Measurements from ENCODE around the gene TARBP1.

Gene TARBP1

GRCh38 chr1:234499943-234500245 lies 20.9 kb upstream of the TARBP1 start:
- Histone ChIP-seq H3K27me3 (ENCODE audit: insufficient read depth, low read length) (no peaks in the 10 kb centered on the region), H3K4me1 (ENCODE audit: insufficient read depth, low read length, severe bottlenecking) (peaks cover 30% of the 10 kb centered on the region), H3K4me2 (ENCODE audit: low read length) (peak overlapping the region; percentile 5), H3K9ac (ENCODE audit: low read length) (no peak overlapping the region), H3K36me3 (ENCODE audit: insufficient read depth, low read length) (no peaks in the 10 kb centered on the region), H3K9me2 (ENCODE audit: low read depth, low read length) (no peaks in the 10 kb centered on the region), H3K79me2 (ENCODE audit: insufficient read depth, low read length) (no peaks in the 10 kb centered on the region), H4K20me1 (ENCODE audit: insufficient read depth, low read length) (no peaks in the 10 kb centered on the region), H3K27ac (ENCODE audit: low read depth, low read length, poor library complexity, severe bottlenecking) (no peak overlapping the region), H3F3A (ENCODE audit: insufficient read depth, low read length) (no peaks in the 10 kb centered on the region), H3K9me3 (ENCODE audit: low read length) (no peaks in the 10 kb centered on the region), H2AFZ (ENCODE audit: low read length) (no peak overlapping the region), H3K4me3 (ENCODE audit: low read depth, low read length, poor library complexity, severe bottlenecking) (no peak overlapping the region)
- TF ChIP-seq EZH2 (IDR thresholded peaks at IDR 0.05; ENCODE audit: borderline replicate concordance, low read length) (no peak), CTCF (IDR thresholded peaks at IDR 0.05; ENCODE audit: low read length) (no peak)

GRCh38 chr1:234499119-234499942 lies 20.4 kb upstream of the TARBP1 start:
- no peaks in the 10 kb centered on the region for H3F3A ChIP-seq (ENCODE audit: insufficient read depth, low read length)
- no peaks in the 10 kb centered on the region for H3K27me3 ChIP-seq (ENCODE audit: insufficient read depth, low read length)
- TF ChIP-seq EZH2 (IDR thresholded peaks at IDR 0.05; ENCODE audit: borderline replicate concordance, low read length) (no peak), CTCF (IDR thresholded peaks at IDR 0.05; ENCODE audit: low read length) (peak; percentile 94)
- peak overlapping the region; percentile 44 for H3K9ac ChIP-seq (ENCODE audit: low read length)
- no peak overlapping the region for H3K4me3 ChIP-seq (ENCODE audit: low read depth, low read length, poor library complexity, severe bottlenecking)
- H4K20me1 ChIP-seq (ENCODE audit: insufficient read depth, low read length) = no peaks in the 10 kb centered on the region
- H3K4me1 ChIP-seq (ENCODE audit: insufficient read depth, low read length, severe bottlenecking) = peaks cover 33% of the 10 kb centered on the region
- H3K27ac ChIP-seq (ENCODE audit: low read depth, low read length, poor library complexity, severe bottlenecking) = no peak overlapping the region
- no peaks in the 10 kb centered on the region for H3K79me2 ChIP-seq (ENCODE audit: insufficient read depth, low read length)
- H3K9me3 ChIP-seq (ENCODE audit: low read length) = no peaks in the 10 kb centered on the region
- H3K4me2 ChIP-seq (ENCODE audit: low read length) = peak overlapping the region; percentile 5
- H3K36me3 ChIP-seq (ENCODE audit: insufficient read depth, low read length) = no peaks in the 10 kb centered on the region
- peak overlapping the region; percentile 91 for H2AFZ ChIP-seq (ENCODE audit: low read length)
- H3K9me2 ChIP-seq (ENCODE audit: low read depth, low read length) = no peaks in the 10 kb centered on the region

- Histone ChIP-seq H3K9me2 (ENCODE audit: low read depth, low read length) (no peaks in the 10 kb centered on the region), H3K4me3 (ENCODE audit: low read depth, low read length, poor library complexity, severe bottlenecking) (no peak overlapping the region), H3K4me1 (ENCODE audit: insufficient read depth, low read length, severe bottlenecking) (peaks cover 33% of the 10 kb centered on the region), H2AFZ (ENCODE audit: low read length) (no peak overlapping the region), H3K4me2 (ENCODE audit: low read length) (no peak overlapping the region), H3K36me3 (ENCODE audit: insufficient read depth, low read length) (no peaks in the 10 kb centered on the region), H3K79me2 (ENCODE audit: insufficient read depth, low read length) (no peaks in the 10 kb centered on the region), H3K27ac (ENCODE audit: low read depth, low read length, poor library complexity, severe bottlenecking) (no peak overlapping the region), H3K9ac (ENCODE audit: low read length) (no peak overlapping the region), H3K9me3 (ENCODE audit: low read length) (no peaks in the 10 kb centered on the region), H3K27me3 (ENCODE audit: insufficient read depth, low read length) (no peaks in the 10 kb centered on the region), H4K20me1 (ENCODE audit: insufficient read depth, low read length) (no peaks in the 10 kb centered on the region), H3F3A (ENCODE audit: insufficient read depth, low read length) (no peaks in the 10 kb centered on the region)
- TF ChIP-seq EZH2 (IDR thresholded peaks at IDR 0.05; ENCODE audit: borderline replicate concordance, low read length) = no peak
Measured at GRCh38 chr1:234498448-234499118, 19.6 kb upstream of the TARBP1 start.
